Adrenal gland (tissue), 5 donors: ENCODE data around the gene PRKCQ.

Source experiments
- POLR2A ChIP-seq, 2 donors: fragments of 450-650 bp; IDR thresholded peaks; one replicate each; pipeline ENCODE4 v1.6.1; 2017; ENCODE audit warnings: antibody characterized with exemption in 2 of 2, mild to moderate bottlenecking in 2 of 2, moderate library complexity in 1 of 2
- TF ChIP-seq, protein P1 (sequence below), 6 experiments: fragments of 450-650 bp in 4 of 6; fragments of 200-600 bp in 2 of 6; sonication (generic) in 1 of 6; IDR thresholded peaks; 1 replicate in 5 of 6; 2 replicates in 1 of 6; pipeline versions ENCODE4 v1.5.1 to v1.8.0; 2016 to 2021; ENCODE audit warnings: antibody characterized with exemption in 6 of 6, mild to moderate bottlenecking in 2 of 6, moderate library complexity in 1 of 6
- donor health status: DM: no; HTN: no; CAD: no.

DNA sequence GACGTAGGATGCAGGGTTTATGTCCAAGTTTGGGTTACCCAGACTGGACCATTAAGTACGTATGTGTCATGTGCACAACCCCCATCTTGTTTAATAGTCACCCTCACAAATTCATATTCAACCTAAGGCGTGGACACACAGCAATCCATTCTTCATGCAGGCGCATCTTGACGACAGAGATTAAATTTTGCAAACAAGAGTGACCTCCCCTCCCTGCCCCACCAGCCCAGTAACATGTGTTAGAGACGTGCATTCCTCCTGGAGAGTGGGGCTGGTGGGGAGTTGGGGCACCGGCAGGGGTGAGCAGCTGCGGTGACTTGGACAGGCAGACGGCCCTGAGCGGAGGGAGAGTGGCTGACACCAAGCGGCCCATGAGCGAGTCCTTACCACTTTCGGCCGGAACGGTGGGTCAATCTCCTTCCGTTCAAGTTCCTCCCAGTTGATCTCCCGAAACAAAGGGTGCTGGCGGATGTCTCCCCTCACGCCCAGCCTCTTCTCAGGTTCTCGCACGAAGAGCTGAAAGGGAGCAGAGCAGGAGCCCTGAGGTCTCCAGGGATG lies 149.6 kb downstream of the PRKCQ start:
- TF ChIP-seq, protein P1, sequence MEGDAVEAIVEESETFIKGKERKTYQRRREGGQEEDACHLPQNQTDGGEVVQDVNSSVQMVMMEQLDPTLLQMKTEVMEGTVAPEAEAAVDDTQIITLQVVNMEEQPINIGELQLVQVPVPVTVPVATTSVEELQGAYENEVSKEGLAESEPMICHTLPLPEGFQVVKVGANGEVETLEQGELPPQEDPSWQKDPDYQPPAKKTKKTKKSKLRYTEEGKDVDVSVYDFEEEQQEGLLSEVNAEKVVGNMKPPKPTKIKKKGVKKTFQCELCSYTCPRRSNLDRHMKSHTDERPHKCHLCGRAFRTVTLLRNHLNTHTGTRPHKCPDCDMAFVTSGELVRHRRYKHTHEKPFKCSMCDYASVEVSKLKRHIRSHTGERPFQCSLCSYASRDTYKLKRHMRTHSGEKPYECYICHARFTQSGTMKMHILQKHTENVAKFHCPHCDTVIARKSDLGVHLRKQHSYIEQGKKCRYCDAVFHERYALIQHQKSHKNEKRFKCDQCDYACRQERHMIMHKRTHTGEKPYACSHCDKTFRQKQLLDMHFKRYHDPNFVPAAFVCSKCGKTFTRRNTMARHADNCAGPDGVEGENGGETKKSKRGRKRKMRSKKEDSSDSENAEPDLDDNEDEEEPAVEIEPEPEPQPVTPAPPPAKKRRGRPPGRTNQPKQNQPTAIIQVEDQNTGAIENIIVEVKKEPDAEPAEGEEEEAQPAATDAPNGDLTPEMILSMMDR (IDR thresholded peaks at IDR 0.05) = no peak
- no peak for TF ChIP-seq POLR2A (IDR thresholded peaks at IDR 0.05)
